Upper lobe of left lung (tissue), 6 donors: ENCODE data around the gene IRF6. TPM values are rescaled to one million over a fixed set of nuclear protein-coding genes. Genes with fewer than 3 reads are reported as not detected.
A peak's percentile ranks its signal among the peaks of the same experiment; 100 is the strongest.

Experiments used
- ATAC-seq, 2 donors: fragments of 200-7000 bp; cut with Tn5 transposase; one replicate each; pipeline ENCODE4 v1.9.1; 2022; ENCODE audit warnings: mild to moderate bottlenecking in 2 of 2, moderate library complexity in 2 of 2; ENCODE audit not compliant: low FRiP score in 2 of 2
- DNase-seq, 2 donors: peaks; one replicate each; pipeline ENCODE4 v3.0.0-alpha.2; 2019 to 2020
- H3K27ac ChIP-seq, 4 donors: fragments of 200-600 bp; sonication (generic); one replicate each; pipeline ENCODE4 v1.5.1; 2016 to 2019
- H3K27me3 ChIP-seq, 4 donors: fragments of 200-600 bp; sonication (generic); one replicate each; pipeline ENCODE4 v1.5.1; 2017 to 2019
- H3K36me3 ChIP-seq, 4 donors: fragments of 200-600 bp; sonication (generic); one replicate each; pipeline ENCODE4 v1.5.1; 2016 to 2019
- H3K4me1 ChIP-seq, 4 donors: fragments of 200-600 bp; sonication (generic); one replicate each; pipeline ENCODE4 v1.5.1; 2018 to 2019
- H3K4me3 ChIP-seq, 4 donors: fragments of 200-600 bp; sonication (generic); one replicate each; pipeline ENCODE4 v1.5.1; 2017 to 2019; ENCODE audit warnings: mild to moderate bottlenecking in 2 of 4, moderate library complexity in 1 of 4
- H3K9me3 ChIP-seq, 4 donors: fragments of 200-600 bp; sonication (generic); one replicate each; pipeline ENCODE4 v1.5.1; 2018 to 2019
- CTCF ChIP-seq, 6 experiments: fragments of 450-650 bp in 4 of 6; fragments of 200-600 bp in 2 of 6; sonication (generic) in 2 of 6; IDR thresholded peaks; one replicate each; pipeline ENCODE4 v1.5.1; 2016 to 2019; ENCODE audit warnings: antibody characterized with exemption in 6 of 6
- EP300 ChIP-seq, 4 donors: sonication (generic); formaldehyde crosslinking; IDR thresholded peaks; one replicate each; pipeline ENCODE4 v1.5.1; 2017; ENCODE audit warnings: antibody characterized with exemption in 4 of 4, control low read depth in 2 of 4
- POLR2A ChIP-seq, 4 donors: fragments of 450-650 bp; IDR thresholded peaks; one replicate each; pipeline ENCODE4 v1.5.1; 2016 to 2017; ENCODE audit warnings: antibody characterized with exemption in 4 of 4, mild to moderate bottlenecking in 2 of 4
- POLR2AphosphoS5 ChIP-seq, 2 donors: sonication (generic); formaldehyde crosslinking; IDR thresholded peaks; one replicate each; pipeline ENCODE4 v1.5.1; 2017; ENCODE audit warnings: antibody characterized with exemption in 2 of 2
- WGBS, 2 donors: methylation state at CpG; one replicate each; pipeline ENCODE4 v1.1.5; 2017 to 2018; 5-methylcytosine and 5-hydroxymethylcytosine counted together
- total RNA-seq, 6 donors: library from RNA; depleted of rRNA in 4 of 6; stranded (reverse); fragments of >200 nt in 4 of 6; gene quantifications; one replicate each; pipeline versions ENCODE4 v1.1.0 to v1.2.1, GENCODE V29; 2016 to 2021
- donor health status: DM: no; HTN: no; CAD: no; lungs with moderate emphysema.
- donor health status: DM: no; HTN: yes; CAD: no; lungs with severe emphysema.

IRF6 gene
- total RNA-seq, 6 donors from 2014 or later = 11.5 to 36.3 (median 20.0) TPM

DNA sequence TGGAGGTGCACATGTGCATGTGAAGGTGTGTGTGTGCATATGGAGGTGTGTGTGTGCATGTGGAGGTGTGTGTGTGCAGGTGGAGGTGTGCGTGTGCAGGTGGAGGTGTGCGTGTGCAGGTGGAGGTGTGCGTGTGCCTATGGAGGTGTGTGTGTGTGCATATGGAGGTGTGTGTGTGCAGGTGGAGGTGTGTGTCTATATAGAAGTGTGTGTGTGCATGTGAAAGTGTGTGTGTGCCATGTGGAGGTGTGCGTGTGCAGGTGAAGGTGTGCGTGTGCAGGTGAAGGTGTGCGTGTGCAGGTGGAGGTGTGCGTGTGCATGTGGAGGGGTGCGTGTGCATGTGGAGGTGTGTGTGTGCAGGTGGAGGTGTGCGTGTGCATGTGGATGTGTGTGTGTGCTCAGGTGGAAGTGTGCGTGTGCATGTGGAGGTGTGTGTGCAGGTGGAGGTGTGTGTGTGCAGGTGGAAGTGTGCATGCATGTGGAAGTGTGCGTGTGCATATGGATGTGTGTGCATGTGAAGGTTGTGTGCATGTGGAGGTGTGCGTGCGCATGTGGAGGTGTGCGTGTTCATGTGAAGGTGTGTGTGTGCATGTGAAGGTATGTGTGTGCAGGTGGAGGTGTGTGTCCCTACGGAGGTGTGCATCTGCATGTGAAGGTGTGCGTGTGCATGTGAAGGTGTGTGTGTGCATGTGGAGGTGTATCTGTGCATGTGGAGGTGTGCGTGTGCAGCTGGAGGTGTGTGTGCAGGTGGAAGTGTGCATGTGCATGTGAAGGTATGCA, 35.1 kb downstream of the IRF6 start:
- DNase-seq = peak in 1 of 2 donors; percentile 24

DNA sequence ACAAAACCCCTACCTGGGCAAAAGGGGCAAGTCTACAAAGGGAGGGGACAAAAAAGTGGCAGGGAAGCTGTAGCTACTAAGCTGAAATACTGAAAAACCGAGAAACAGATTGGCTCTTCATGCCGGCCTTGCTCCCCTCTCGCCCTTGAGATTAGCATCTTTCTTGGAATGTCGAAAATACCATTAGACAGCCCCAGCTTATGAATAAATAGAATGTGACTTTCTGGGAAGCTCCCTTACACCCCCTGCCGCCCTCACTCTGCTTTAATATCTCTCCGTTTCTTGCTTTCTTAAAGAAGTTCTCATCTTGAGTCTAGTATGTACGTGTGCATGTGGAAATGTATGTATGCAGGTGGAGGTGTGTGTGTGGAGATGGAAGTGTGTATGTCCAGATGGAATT, 36.0 kb downstream of the IRF6 start:
- Histone ChIP-seq H3K27ac (peak overlapping the region; percentile 62 to 81 (median 75)), H3K36me3 (no peaks in the 10 kb centered on the region), H3K27me3 (no peaks in the 10 kb centered on the region), H3K4me1 (peaks cover 22 to 28% (median 24%) of the 10 kb centered on the region in 4 donors), H3K4me3 (peak overlapping the region in 3 of 4 donors; percentile 15 to 39 (median 39)), H3K9me3 (no peaks in the 10 kb centered on the region)
- DNase-seq (no peak), ATAC-seq (no peak)
- 46 to 59% methylated on average over 7 of the region's 7 CpGs for WGBS, 2 donors
- TF ChIP-seq EP300 (IDR thresholded peaks at IDR 0.05) (no peak), POLR2AphosphoS5 (IDR thresholded peaks at IDR 0.05) (no peak), POLR2A (IDR thresholded peaks at IDR 0.05) (no peak), CTCF (IDR thresholded peaks at IDR 0.05) (no peak)

More for the DNA sequence above, 35.1 kb downstream of the IRF6 start:
- Histone ChIP-seq H3K4me3 (peak overlapping the region in 2 of 4 donors; percentile 39), H3K4me1 (peaks cover 22 to 28% (median 24%) of the 10 kb centered on the region in 4 donors), H3K27ac (no peak overlapping the region), H3K9me3 (no peaks in the 10 kb centered on the region), H3K27me3 (no peaks in the 10 kb centered on the region), H3K36me3 (no peaks in the 10 kb centered on the region)
- WGBS, 2 donors = 91% methylated on average over 16 to 17 of the region's 17 CpGs
- ATAC-seq = no peak
- TF ChIP-seq POLR2AphosphoS5 (IDR thresholded peaks at IDR 0.05) = no peak
- no peak for TF ChIP-seq CTCF (IDR thresholded peaks at IDR 0.05)
- TF ChIP-seq POLR2A (IDR thresholded peaks at IDR 0.05) = no peak
- TF ChIP-seq EP300 (IDR thresholded peaks at IDR 0.05) = no peak

GRCh38 chr1:209769171-209769904, 36.6 kb downstream of the IRF6 start:
- TF ChIP-seq POLR2AphosphoS5 (IDR thresholded peaks at IDR 0.05) (peak; percentile 12 to 34), CTCF (IDR thresholded peaks at IDR 0.05) (no peak)
- H3K27ac ChIP-seq = peak overlapping the region; percentile 62 to 81 (median 75)
- WGBS, 2 donors = 14 to 22% methylated on average over 12 to 13 of the region's 13 CpGs
- peak overlapping the region in 3 of 4 donors; percentile 15 to 39 (median 39) for H3K4me3 ChIP-seq
- H3K36me3 ChIP-seq = no peaks in the 10 kb centered on the region
- DNase-seq (peak in 1 of 2 donors; percentile 77), ATAC-seq (peak; percentile 69 to 89)
- peaks cover 22 to 28% (median 24%) of the 10 kb centered on the region in 4 donors for H3K4me1 ChIP-seq
- no peaks in the 10 kb centered on the region for H3K9me3 ChIP-seq
- no peaks in the 10 kb centered on the region for H3K27me3 ChIP-seq

- Histone ChIP-seq H3K36me3 (no peaks in the 10 kb centered on the region), H3K27ac (peak overlapping the region; percentile 62 to 81 (median 75)), H3K4me3 (peak overlapping the region in 3 of 4 donors; percentile 15 to 39 (median 39)), H3K9me3 (no peaks in the 10 kb centered on the region), H3K27me3 (no peaks in the 10 kb centered on the region), H3K4me1 (peaks cover 22 to 28% (median 24%) of the 10 kb centered on the region in 4 donors)
- WGBS, 2 donors = 59 to 68% methylated on average over 9 of the region's 9 CpGs
- ATAC-seq (peak; percentile 19 to 55), DNase-seq (peak in 1 of 2 donors; percentile 63)
- TF ChIP-seq POLR2AphosphoS5 (IDR thresholded peaks at IDR 0.05) (peak in 1 of 2 donors; percentile 31), POLR2A (IDR thresholded peaks at IDR 0.05) (peak in 1 of 4 donors; percentile 21), EP300 (IDR thresholded peaks at IDR 0.05) (no peak), CTCF (IDR thresholded peaks at IDR 0.05) (no peak)
Measured at GRCh38 chr1:209768354-209768774, 37.6 kb downstream of the IRF6 start.
